Muscle of arm (tissue), 12 donors: Measurements from ENCODE around the gene GAL3ST2. TPM values are rescaled to one million over a fixed set of nuclear protein-coding genes. Genes with fewer than 3 reads are reported as not detected.
"Not testable (repeated sequence)": the region's sequence is repeated elsewhere in the genome, so short reads cannot be mapped to it uniquely, and the experiment has no call there.

ENCODE experiments used
- DNase-seq: peaks from one replicate; pipeline ENCODE4 v3.0.0-alpha.2; 2013
- polyA plus RNA-seq, 12 donors: library from polyadenylated mRNA; unstranded; fragments of 120-200 nt; gene quantifications; one replicate each; pipeline ENCODE4 v1.2.1, GENCODE V29; 2013; ENCODE audit not compliant: insufficient read length in 12 of 12

GAL3ST2 gene
- polyA plus RNA-seq, 12 donors, result 0.09 to 0.48 (median 0.21) TPM; not detected in 5

- DNase-seq, result no peak
Measured at GRCh38 chr2:241746084-241746483, 30.5 kb upstream of the GAL3ST2 start.

GRCh38 chr2:241748468-241749256 is 28.0 kb upstream of the GAL3ST2 start:
- DNase-seq, result no peak

- DNase-seq, result peak; percentile 30
Measured at GRCh38 chr2:241750076-241750840, 26.4 kb upstream of the GAL3ST2 start.

GRCh38 chr2:241751152-241751551 is 25.5 kb upstream of the GAL3ST2 start:
- DNase-seq, result no peak

GRCh38 chr2:241751776-241752175 is 24.8 kb upstream of the GAL3ST2 start:
- no peak for DNase-seq

- no peak for DNase-seq
Measured at GRCh38 chr2:241752253-241752652, 24.4 kb upstream of the GAL3ST2 start.

GRCh38 chr2:241752689-241753276 is 23.8 kb upstream of the GAL3ST2 start:
- no peak for DNase-seq

- DNase-seq, result no peak
Measured at GRCh38 chr2:241753493-241753892, 23.1 kb upstream of the GAL3ST2 start.

GRCh38 chr2:241754042-241754441 is 22.6 kb upstream of the GAL3ST2 start:
- no peak for DNase-seq

GRCh38 chr2:241755166-241755565 is 21.5 kb upstream of the GAL3ST2 start:
- no peak for DNase-seq

- DNase-seq, result no peak
Measured at GRCh38 chr2:241755777-241756176, 20.8 kb upstream of the GAL3ST2 start.

GRCh38 chr2:241759067-241759807 is 17.4 kb upstream of the GAL3ST2 start:
- DNase-seq, result no peak

GRCh38 chr2:241759893-241760292 is 16.7 kb upstream of the GAL3ST2 start:
- DNase-seq, result not testable (repeated sequence)

GRCh38 chr2:241760301-241760771 is 16.3 kb upstream of the GAL3ST2 start:
- no peak for DNase-seq

GRCh38 chr2:241762321-241762932 is 14.2 kb upstream of the GAL3ST2 start:
- no peak for DNase-seq

- DNase-seq, result no peak
Measured at GRCh38 chr2:241762933-241763369, 13.7 kb upstream of the GAL3ST2 start.

GRCh38 chr2:241763551-241764274 is 12.9 kb upstream of the GAL3ST2 start:
- no peak for DNase-seq

- DNase-seq, result no peak
Measured at GRCh38 chr2:241764275-241765241, 12.1 kb upstream of the GAL3ST2 start.
